Kidney epithelial cell (primary cell): ENCODE data around the gene CNTF. TPM values are rescaled to one million over a fixed set of nuclear protein-coding genes. Genes with fewer than 3 reads are reported as not detected.

Source experiments
- DNase-seq: peaks from one replicate; pipeline ENCODE4 v3.0.0-alpha.2; 2010; ENCODE audit warnings: low read depth
- H3K27me3 ChIP-seq: 2 replicates; pipeline ENCODE4 v1.6.0; 2011; ENCODE audit warnings: low read length; ENCODE audit not compliant: control insufficient read depth, insufficient read depth
- H3K36me3 ChIP-seq: 2 replicates; pipeline ENCODE4 v1.5.1; 2011; ENCODE audit warnings: low read length; ENCODE audit not compliant: control insufficient read depth, insufficient read depth
- H3K4me3 ChIP-seq: 2 replicates; pipeline ENCODE4 v1.5.1; 2011; ENCODE audit warnings: low read depth, mild to moderate bottlenecking, control low read depth, low read length
- CTCF ChIP-seq: IDR thresholded peaks from 2 replicates; pipeline ENCODE4 v1.5.1; 2011; ENCODE audit warnings: mild to moderate bottlenecking, moderate library complexity, low read length, control low read depth, inconsistent platforms; ENCODE audit not compliant: insufficient read depth, poor library complexity, severe bottlenecking
- total RNA-seq: library from RNA; depleted of rRNA; stranded (reverse); fragments of >200 nt; gene quantifications from 2 replicates; pipeline ENCODE4 v1.2.3, GENCODE V29; 2015

The CNTF gene
- total RNA-seq, 1 donor from 2014 or later = 1.1 TPM

DNA sequence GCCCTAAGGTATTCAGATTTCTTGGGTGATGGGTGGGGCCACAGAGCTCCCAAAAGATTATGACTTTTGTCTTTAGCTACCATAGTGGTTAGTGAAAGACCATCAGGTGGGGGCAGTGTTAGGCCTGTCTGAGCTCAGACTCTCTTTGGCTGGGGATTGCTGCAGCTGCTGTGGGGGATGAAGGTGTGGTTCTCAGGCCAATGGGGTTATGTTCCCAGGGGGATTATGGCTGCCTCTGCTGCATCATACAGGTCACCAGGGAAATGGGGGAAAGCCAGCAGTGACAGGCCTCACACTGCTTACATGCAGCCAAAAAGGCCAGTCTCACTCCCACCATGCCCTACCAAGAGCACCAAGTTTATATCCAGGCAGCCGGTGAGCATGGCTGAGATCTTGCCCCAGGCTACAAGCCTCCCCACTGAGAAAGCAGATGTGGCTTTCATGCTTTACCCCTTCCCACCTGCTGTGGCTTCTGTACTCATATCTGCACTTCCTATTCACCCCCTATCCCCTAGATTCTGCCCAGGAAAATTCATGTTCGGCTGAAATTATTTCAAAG, 24.8 kb downstream of the CNTF start:
- no peak for TF ChIP-seq CTCF
- Histone ChIP-seq H3K36me3 (no peaks in the 10 kb centered on the region), H3K27me3 (no peaks in the 10 kb centered on the region), H3K4me3 (no peak overlapping the region)
- no peak for DNase-seq

- Histone ChIP-seq H3K27me3 (no peaks in the 10 kb centered on the region), H3K4me3 (no peak overlapping the region), H3K36me3 (no peaks in the 10 kb centered on the region)
- no peak for DNase-seq
- no peak for TF ChIP-seq CTCF
Observed at GRCh38 chr11:58647866-58648265, 25.4 kb downstream of the CNTF start.

- no peak for DNase-seq
- TF ChIP-seq CTCF = no peak
- Histone ChIP-seq H3K4me3 (no peak overlapping the region), H3K27me3 (no peaks in the 10 kb centered on the region), H3K36me3 (no peaks in the 10 kb centered on the region)
Observed at GRCh38 chr11:58649623-58650022, 27.2 kb downstream of the CNTF start.

DNA sequence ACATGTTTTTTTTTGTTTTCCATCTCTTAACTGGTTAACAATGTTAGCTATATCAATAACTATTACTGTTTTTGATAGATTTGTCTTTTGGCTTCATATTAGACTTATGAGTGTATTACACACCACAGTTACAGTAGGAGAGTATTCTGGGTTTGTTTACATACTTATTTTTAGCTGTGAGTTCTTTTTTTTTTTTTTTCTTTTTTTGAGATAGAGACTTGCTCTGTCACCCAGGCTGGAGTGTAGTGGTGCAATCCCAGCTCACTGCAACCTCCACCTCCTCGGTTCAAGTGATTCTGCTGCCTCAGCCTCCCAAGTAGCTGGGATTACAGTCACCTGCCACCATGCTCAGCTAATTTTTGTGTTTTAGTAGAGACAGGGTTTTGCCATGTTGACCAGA, 28.0 kb downstream of the CNTF start:
- no peak for TF ChIP-seq CTCF
- H3K36me3 ChIP-seq = no peaks in the 10 kb centered on the region
- H3K4me3 ChIP-seq = no peak overlapping the region
- no peak for DNase-seq
- no peaks in the 10 kb centered on the region for H3K27me3 ChIP-seq

GRCh38 chr11:58652726-58653280, 30.3 kb downstream of the CNTF start:
- Histone ChIP-seq H3K4me3 (no peak overlapping the region), H3K36me3 (no peaks in the 10 kb centered on the region), H3K27me3 (no peaks in the 10 kb centered on the region)
- no peak for TF ChIP-seq CTCF
- no peak for DNase-seq
